ENCODE results near the gene COL1A2. TPM values are rescaled to one million over a fixed set of nuclear protein-coding genes. Genes with fewer than 3 reads are reported as not detected.

Gene COL1A2
- total and polyA plus RNA-seq, 5 donors from 2014 or later, result not detected

DNA sequence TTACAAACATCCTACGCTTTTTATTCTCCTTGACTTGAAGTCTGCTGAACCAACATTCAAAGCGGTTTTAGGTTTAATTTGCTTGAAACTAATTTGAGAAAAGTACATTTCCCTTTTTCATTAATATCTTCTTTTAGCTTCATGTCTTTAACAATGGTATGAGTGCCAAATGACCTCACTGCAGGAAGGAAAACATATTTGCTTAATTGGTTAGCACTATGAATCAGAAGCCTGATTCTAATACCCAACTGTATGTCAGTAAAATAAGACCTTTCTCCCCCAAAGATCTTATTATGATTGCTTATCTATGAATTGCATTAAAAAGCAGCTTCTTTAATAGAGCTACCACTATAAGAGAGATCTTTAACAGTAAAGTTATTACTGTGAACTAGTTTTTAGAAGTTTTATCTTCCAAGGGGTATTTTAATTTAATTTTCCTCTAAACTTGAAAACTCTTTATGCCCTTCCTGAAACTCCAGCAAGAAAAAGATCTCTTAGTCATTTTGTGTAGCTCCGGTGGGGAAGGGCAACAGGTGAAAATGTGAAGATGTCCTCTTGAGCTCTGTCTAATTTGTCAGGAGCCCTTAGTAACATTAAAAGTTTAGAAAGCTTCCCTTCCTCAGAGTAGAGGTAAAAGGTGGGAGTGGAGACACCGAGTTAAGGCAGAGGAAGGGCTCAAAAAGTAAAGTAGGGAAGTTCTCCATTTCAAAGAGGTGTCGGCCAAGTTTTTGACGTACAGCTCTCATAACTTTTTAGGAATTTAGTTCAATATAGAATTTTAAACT is 6.1 kb downstream of the COL1A2 start:
- DNase-seq (no peak), ATAC-seq (ENCODE audit: low read depth in 2 of 2) (no peak)
- peaks cover 12% of the 10 kb centered on the region for H3K27me3 ChIP-seq (ENCODE audit: control insufficient read depth, insufficient read depth, low read length)
- no peaks in the 10 kb centered on the region for H3K36me3 Mint-ChIP-seq
- no peaks in the 10 kb centered on the region for H3K9me3 ChIP-seq (ENCODE audit: control insufficient read depth in 2 of 2, low read length in 2 of 2)
- no peaks in the 10 kb centered on the region for H3K9me3 Mint-ChIP-seq
- no peak overlapping the region for H3K27ac ChIP-seq (ENCODE audit: insufficient read depth, low read length, poor library complexity, severe bottlenecking)
- no peak overlapping the region for H3K4me3 Mint-ChIP-seq
- H3K4me3 ChIP-seq (ENCODE audit: low read depth, low read length), result no peak overlapping the region
- no peaks in the 10 kb centered on the region for H3K4me1 Mint-ChIP-seq
- no peaks in the 10 kb centered on the region for H3K36me3 ChIP-seq (ENCODE audit: control insufficient read depth, insufficient read depth, low read length)
- H3K27ac Mint-ChIP-seq, result no peak overlapping the region
- no peaks in the 10 kb centered on the region for H3K4me1 ChIP-seq (ENCODE audit: control insufficient read depth, insufficient read depth, low read length, poor library complexity, severe bottlenecking)
- H3K27me3 Mint-ChIP-seq, result peaks cover 11% of the 10 kb centered on the region

DNA sequence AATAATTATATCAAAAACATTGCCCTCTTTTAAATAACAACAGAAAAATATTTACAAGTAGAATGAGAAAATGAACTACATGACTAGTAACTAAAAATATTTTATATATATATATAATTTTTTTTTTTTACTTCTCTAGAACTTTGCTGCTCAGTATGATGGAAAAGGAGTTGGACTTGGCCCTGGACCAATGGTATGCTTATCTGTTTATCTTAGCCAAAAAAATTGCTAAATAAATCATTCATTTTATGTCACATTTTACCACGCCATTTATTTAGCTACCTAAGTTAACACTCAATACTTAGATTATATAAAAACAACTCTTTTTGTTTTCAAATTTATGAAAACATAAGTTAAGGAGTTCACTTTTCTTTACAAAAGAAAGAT is 6.7 kb downstream of the COL1A2 start:
- DNase-seq (no peak), ATAC-seq (ENCODE audit: low read depth in 2 of 2) (no peak)
- Histone ChIP-seq H3K4me1 (ENCODE audit: control insufficient read depth, insufficient read depth, low read length, poor library complexity, severe bottlenecking) (no peaks in the 10 kb centered on the region), H3K36me3 (ENCODE audit: control insufficient read depth, insufficient read depth, low read length) (no peaks in the 10 kb centered on the region), H3K27ac (ENCODE audit: insufficient read depth, low read length, poor library complexity, severe bottlenecking) (no peak overlapping the region), H3K9me3 (ENCODE audit: control insufficient read depth in 2 of 2, low read length in 2 of 2) (no peaks in the 10 kb centered on the region), H3K4me3 (ENCODE audit: low read depth, low read length) (no peak overlapping the region), H3K27me3 (ENCODE audit: control insufficient read depth, insufficient read depth, low read length) (peaks cover 8% of the 10 kb centered on the region)
- Mint-ChIP-seq H3K4me3 (no peak overlapping the region), H3K27me3 (peaks cover 11% of the 10 kb centered on the region), H3K27ac (no peak overlapping the region), H3K36me3 (no peaks in the 10 kb centered on the region), H3K9me3 (no peaks in the 10 kb centered on the region), H3K4me1 (no peaks in the 10 kb centered on the region)

DNA sequence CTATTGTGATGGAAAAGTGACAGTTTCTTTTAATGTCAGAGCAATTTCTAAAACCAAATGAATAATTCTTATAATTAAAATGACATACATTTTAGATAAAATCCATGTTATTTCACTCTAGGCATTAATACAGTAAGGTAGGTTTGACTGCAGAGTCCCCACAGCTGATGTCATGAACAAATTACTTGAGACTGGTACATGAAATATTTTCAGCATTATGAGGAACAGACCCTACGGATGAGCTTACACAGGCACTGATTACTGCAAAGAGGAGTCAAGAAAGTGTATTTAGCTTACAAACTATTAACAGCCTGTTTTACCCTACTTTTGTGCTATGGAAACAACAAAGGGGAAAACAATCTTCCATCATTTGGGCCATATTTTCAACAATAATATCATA is 8.9 kb downstream of the COL1A2 start:
- no peak for ATAC-seq (ENCODE audit: low read depth in 2 of 2)

DNA sequence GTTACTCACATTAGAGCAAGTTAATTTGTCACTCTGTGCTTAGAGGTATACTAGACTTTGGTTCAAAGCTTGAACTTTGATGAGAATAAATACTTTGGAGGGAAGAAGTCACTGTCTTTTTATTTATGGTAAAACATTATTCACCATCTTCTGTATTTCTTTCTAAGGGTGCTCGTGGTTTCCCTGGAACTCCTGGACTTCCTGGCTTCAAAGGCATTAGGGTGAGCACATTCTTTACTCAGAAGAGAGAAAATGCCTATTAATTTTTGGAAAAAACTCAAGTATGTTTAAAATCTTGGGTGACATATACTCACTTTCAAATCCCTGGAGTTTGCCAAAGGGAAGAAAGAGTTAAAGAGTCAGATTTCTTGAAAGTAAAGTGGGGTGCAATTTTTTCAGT is 10.8 kb downstream of the COL1A2 start:
- DNase-seq (no peak), ATAC-seq (ENCODE audit: low read depth in 2 of 2) (no peak)
- Mint-ChIP-seq H3K9me3 (no peaks in the 10 kb centered on the region), H3K4me3 (no peak overlapping the region), H3K4me1 (no peaks in the 10 kb centered on the region), H3K27ac (no peak overlapping the region), H3K36me3 (no peaks in the 10 kb centered on the region), H3K27me3 (no peaks in the 10 kb centered on the region)
- no peak overlapping the region for H3K27ac ChIP-seq (ENCODE audit: insufficient read depth, low read length, poor library complexity, severe bottlenecking)
- no peaks in the 10 kb centered on the region for H3K36me3 ChIP-seq (ENCODE audit: control insufficient read depth, insufficient read depth, low read length)
- peaks cover 1% of the 10 kb centered on the region for H3K27me3 ChIP-seq (ENCODE audit: control insufficient read depth, insufficient read depth, low read length)
- no peaks in the 10 kb centered on the region for H3K9me3 ChIP-seq (ENCODE audit: control insufficient read depth in 2 of 2, low read length in 2 of 2)
- H3K4me3 ChIP-seq (ENCODE audit: low read depth, low read length), result no peak overlapping the region
- H3K4me1 ChIP-seq (ENCODE audit: control insufficient read depth, insufficient read depth, low read length, poor library complexity, severe bottlenecking), result no peaks in the 10 kb centered on the region

More for the DNA sequence above, 8.9 kb downstream of the COL1A2 start:
- no peaks in the 10 kb centered on the region for H3K36me3 ChIP-seq (ENCODE audit: control insufficient read depth, insufficient read depth, low read length)
- H3K27ac ChIP-seq (ENCODE audit: insufficient read depth, low read length, poor library complexity, severe bottlenecking), result no peak overlapping the region
- H3K4me1 ChIP-seq (ENCODE audit: control insufficient read depth, insufficient read depth, low read length, poor library complexity, severe bottlenecking), result no peaks in the 10 kb centered on the region
- Mint-ChIP-seq H3K27me3 (peaks cover 5% of the 10 kb centered on the region), H3K4me3 (no peak overlapping the region), H3K4me1 (no peaks in the 10 kb centered on the region), H3K9me3 (no peaks in the 10 kb centered on the region), H3K36me3 (no peaks in the 10 kb centered on the region), H3K27ac (no peak overlapping the region)
- peaks cover 4% of the 10 kb centered on the region for H3K27me3 ChIP-seq (ENCODE audit: control insufficient read depth, insufficient read depth, low read length)
- no peak for DNase-seq
- H3K9me3 ChIP-seq (ENCODE audit: control insufficient read depth in 2 of 2, low read length in 2 of 2), result no peaks in the 10 kb centered on the region
- no peak overlapping the region for H3K4me3 ChIP-seq (ENCODE audit: low read depth, low read length)

DNA sequence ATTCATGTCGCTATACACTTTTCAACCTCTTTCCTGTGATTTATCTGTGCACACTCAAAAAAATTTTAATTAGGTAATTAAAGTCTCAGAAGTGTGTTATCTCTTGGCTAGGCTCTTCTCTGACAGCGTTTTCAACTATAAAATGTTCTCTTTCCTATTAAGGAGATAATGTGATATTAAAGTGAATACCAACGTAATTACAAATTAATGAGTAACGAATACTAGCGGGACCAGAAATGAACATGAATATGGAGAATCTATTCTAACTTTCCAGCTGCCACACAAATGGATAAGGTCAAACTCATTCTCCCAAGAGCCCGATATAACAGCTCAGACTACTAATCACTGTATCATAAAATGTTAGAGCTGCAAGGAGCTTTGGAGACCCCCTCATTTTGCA is 12.0 kb downstream of the COL1A2 start:
- Histone ChIP-seq H3K27me3 (ENCODE audit: control insufficient read depth, insufficient read depth, low read length) (no peaks in the 10 kb centered on the region), H3K4me3 (ENCODE audit: low read depth, low read length) (no peak overlapping the region), H3K36me3 (ENCODE audit: control insufficient read depth, insufficient read depth, low read length) (no peaks in the 10 kb centered on the region), H3K9me3 (ENCODE audit: control insufficient read depth in 2 of 2, low read length in 2 of 2) (no peaks in the 10 kb centered on the region), H3K27ac (ENCODE audit: insufficient read depth, low read length, poor library complexity, severe bottlenecking) (no peak overlapping the region), H3K4me1 (ENCODE audit: control insufficient read depth, insufficient read depth, low read length, poor library complexity, severe bottlenecking) (no peaks in the 10 kb centered on the region)
- Mint-ChIP-seq H3K9me3 (no peaks in the 10 kb centered on the region), H3K4me3 (no peak overlapping the region), H3K27ac (no peak overlapping the region), H3K36me3 (no peaks in the 10 kb centered on the region), H3K27me3 (no peaks in the 10 kb centered on the region), H3K4me1 (no peaks in the 10 kb centered on the region)
- DNase-seq, result no peak
- ATAC-seq (ENCODE audit: low read depth in 2 of 2), result no peak

DNA sequence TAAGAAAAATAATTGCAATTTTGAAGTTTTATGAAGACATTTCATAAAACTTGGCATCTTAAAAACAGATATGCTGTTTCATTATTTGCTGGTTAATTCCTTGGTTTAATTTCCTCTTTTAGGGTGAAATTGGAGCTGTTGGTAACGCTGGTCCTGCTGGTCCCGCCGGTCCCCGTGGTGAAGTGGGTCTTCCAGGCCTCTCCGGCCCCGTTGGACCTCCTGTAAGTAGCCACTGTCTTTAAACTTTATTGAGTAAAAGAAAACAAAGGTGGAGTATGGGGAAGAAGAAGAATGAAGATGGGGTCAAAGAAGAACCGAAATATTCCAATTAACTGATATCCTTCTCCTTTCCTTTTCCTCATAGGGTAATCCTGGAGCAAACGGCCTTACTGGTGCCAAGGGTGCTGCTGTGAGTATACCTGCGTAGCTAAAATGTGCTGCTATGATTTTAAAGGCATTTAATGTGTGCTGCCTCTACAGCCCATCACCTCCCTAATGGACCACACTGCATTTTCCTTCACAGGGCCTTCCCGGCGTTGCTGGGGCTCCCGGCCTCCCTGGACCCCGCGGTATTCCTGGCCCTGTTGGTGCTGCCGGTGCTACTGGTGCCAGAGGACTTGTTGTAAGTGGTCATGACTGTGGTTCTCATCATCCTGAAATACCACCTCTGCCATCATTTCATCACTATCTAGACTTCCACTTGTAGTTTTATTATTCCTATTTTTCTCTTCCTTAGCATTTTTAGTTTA is 14.7 kb downstream of the COL1A2 start:
- no peak overlapping the region for H3K4me3 Mint-ChIP-seq
- Histone ChIP-seq H3K36me3 (ENCODE audit: control insufficient read depth, insufficient read depth, low read length) (no peaks in the 10 kb centered on the region), H3K27ac (ENCODE audit: insufficient read depth, low read length, poor library complexity, severe bottlenecking) (no peak overlapping the region), H3K27me3 (ENCODE audit: control insufficient read depth, insufficient read depth, low read length) (no peaks in the 10 kb centered on the region), H3K4me1 (ENCODE audit: control insufficient read depth, insufficient read depth, low read length, poor library complexity, severe bottlenecking) (no peaks in the 10 kb centered on the region), H3K4me3 (ENCODE audit: low read depth, low read length) (no peak overlapping the region), H3K9me3 (ENCODE audit: control insufficient read depth in 2 of 2, low read length in 2 of 2) (no peaks in the 10 kb centered on the region)
- H3K27ac Mint-ChIP-seq, result no peak overlapping the region
- no peaks in the 10 kb centered on the region for H3K36me3 Mint-ChIP-seq
- DNase-seq (no peak), ATAC-seq (ENCODE audit: low read depth in 2 of 2) (no peak)
- H3K27me3 Mint-ChIP-seq, result peaks cover 5% of the 10 kb centered on the region
- H3K9me3 Mint-ChIP-seq, result no peaks in the 10 kb centered on the region
- H3K4me1 Mint-ChIP-seq, result no peaks in the 10 kb centered on the region

- H3K27me3 ChIP-seq (ENCODE audit: control insufficient read depth, insufficient read depth, low read length), result no peaks in the 10 kb centered on the region
- ATAC-seq (ENCODE audit: low read depth in 2 of 2), result no peak
- H3K9me3 ChIP-seq (ENCODE audit: control insufficient read depth in 2 of 2, low read length in 2 of 2), result no peaks in the 10 kb centered on the region
- no peak overlapping the region for H3K4me3 ChIP-seq (ENCODE audit: low read depth, low read length)
- Mint-ChIP-seq H3K27me3 (peaks cover 5% of the 10 kb centered on the region), H3K4me3 (no peak overlapping the region), H3K4me1 (no peaks in the 10 kb centered on the region), H3K9me3 (no peaks in the 10 kb centered on the region), H3K27ac (no peak overlapping the region), H3K36me3 (no peaks in the 10 kb centered on the region)
- no peaks in the 10 kb centered on the region for H3K36me3 ChIP-seq (ENCODE audit: control insufficient read depth, insufficient read depth, low read length)
- no peak for DNase-seq
- H3K4me1 ChIP-seq (ENCODE audit: control insufficient read depth, insufficient read depth, low read length, poor library complexity, severe bottlenecking), result no peaks in the 10 kb centered on the region
- H3K27ac ChIP-seq (ENCODE audit: insufficient read depth, low read length, poor library complexity, severe bottlenecking), result no peak overlapping the region
These were observed 15.9 kb downstream of the COL1A2 start for GRCh38 chr7:94410413-94411187.
